Esophagus squamous epithelium (tissue), 5 donors: ENCODE results near the gene OR2T8. TPM values are rescaled to one million over a fixed set of nuclear protein-coding genes. Genes with fewer than 3 reads are reported as not detected.

Source experiments
- DNase-seq: peaks from one replicate; lab custom pipeline; 2025; lab: John Stamatoyannopoulos, UW
- H3K27ac ChIP-seq, 4 donors: fragments of 200-600 bp; sonication (generic); one replicate each; pipeline ENCODE4 v1.5.1; 2016 to 2019; ENCODE audit warnings: mild to moderate bottlenecking in 1 of 4
- H3K27me3 ChIP-seq, 4 donors: fragments of 200-600 bp; sonication (generic); 1 replicate in 3 of 4; 2 replicates in 1 of 4; pipeline versions ENCODE4 v1.5.1 to v1.6.0; 2017 to 2021; ENCODE audit warnings: antibody characterized with exemption in 1 of 4
- H3K36me3 ChIP-seq, 3 donors: fragments of 200-600 bp; sonication (generic); one replicate each; pipeline ENCODE4 v1.5.1; 2016 to 2019
- H3K4me1 ChIP-seq, 3 donors: fragments of 200-600 bp; sonication (generic); one replicate each; pipeline ENCODE4 v1.5.1; 2017 to 2019
- H3K4me3 ChIP-seq, 4 donors: fragments of 200-600 bp; sonication (generic); 1 replicate in 3 of 4; 2 replicates in 1 of 4; pipeline ENCODE4 v1.5.1; 2016 to 2019; ENCODE audit warnings: mild to moderate bottlenecking in 2 of 4, moderate library complexity in 1 of 4
- H3K9me3 ChIP-seq, 3 donors: fragments of 200-600 bp; sonication (generic); one replicate each; pipeline ENCODE4 v1.5.1; 2016 to 2019
- CTCF ChIP-seq, 6 experiments: fragments of 450-650 bp in 4 of 6; fragments of 200-600 bp in 2 of 6; sonication (generic) in 2 of 6; IDR thresholded peaks; one replicate each; pipeline ENCODE4 v1.5.1; 2016 to 2019; ENCODE audit warnings: antibody characterized with exemption in 6 of 6, mild to moderate bottlenecking in 4 of 6, moderate library complexity in 4 of 6
- POLR2A ChIP-seq, 4 donors: fragments of 450-650 bp; IDR thresholded peaks; one replicate each; pipeline ENCODE4 v1.6.1; 2017; ENCODE audit warnings: antibody characterized with exemption in 4 of 4, mild to moderate bottlenecking in 4 of 4, moderate library complexity in 3 of 4
- WGBS, 2 donors: methylation state at CpG; one replicate each; pipeline ENCODE4 v1.1.5; 2018; 5-methylcytosine and 5-hydroxymethylcytosine counted together
- intact Hi-C: fragments of 100-400 bp; cut with DNase I; formaldehyde crosslinking; loops from one replicate; pipeline ENCODE4 v1.15.0; 2022
- total RNA-seq, 4 donors: library from RNA; depleted of rRNA; stranded (reverse); fragments of >200 nt; gene quantifications; one replicate each; pipeline ENCODE4 v1.1.0, GENCODE V29; 2016
- donor health status: DM: yes; HTN: yes; CAD: no.

OR2T8 gene
- total RNA-seq, 4 donors from 2014 or later, result 0.23 TPM; not detected in 3

GRCh38 chr1:247966532-247967204, 46.6 kb downstream of the OR2T8 start:
- DNase-seq, result no peak
- TF ChIP-seq POLR2A (IDR thresholded peaks at IDR 0.05), result no peak
- no peak for TF ChIP-seq CTCF (IDR thresholded peaks at IDR 0.05)
- no peaks in the 10 kb centered on the region for H3K4me1 ChIP-seq
- no peak overlapping the region for H3K27ac ChIP-seq
- 25 to 50% methylated on average over 5 of the region's 5 CpGs for WGBS, 2 donors
- intact Hi-C loops, result no loop called here
- H3K36me3 ChIP-seq, result no peaks in the 10 kb centered on the region
- no peak overlapping the region for H3K4me3 ChIP-seq
- H3K9me3 ChIP-seq, result no peaks in the 10 kb centered on the region
- no peaks in the 10 kb centered on the region for H3K27me3 ChIP-seq

Other genes starting within 250 kb of the OR2T8 start
- gene OR13G1, start 240.5 kb upstream of the OR2T8 start, total RNA-seq, result not detected
- gene OR6F1, start 203.6 kb upstream of the OR2T8 start, total RNA-seq, result not detected
- not detected for gene OR14K1, start 181.6 kb upstream of the OR2T8 start, total RNA-seq
- not detected for gene OR14A2, start 172.1 kb upstream of the OR2T8 start, total RNA-seq
- not detected for gene OR1C1, start 159.7 kb upstream of the OR2T8 start, total RNA-seq
- not detected for gene OR14A16, start 96.1 kb upstream of the OR2T8 start, total RNA-seq
- not detected for gene OR11L1, start 78.4 kb upstream of the OR2T8 start, total RNA-seq
- gene TRIM58, start 63.1 kb upstream of the OR2T8 start, total RNA-seq, result 1 to 10 TPM in 1 of 4 donors, under 1 TPM in 2, not detected in 1; 0.19 to 6.5 (median 0.26) TPM
- 1 to 10 TPM in 2 of 4 donors, not detected in 2; 1.5 to 1.8 TPM for gene OR2W3, start 24.7 kb upstream of the OR2T8 start, total RNA-seq
- not detected for gene OR2AJ1, start 4.6 kb downstream of the OR2T8 start, total RNA-seq
- gene OR2L8, start 28.6 kb downstream of the OR2T8 start, total RNA-seq, result not detected
- not detected for gene OR2AK2, start 45.0 kb downstream of the OR2T8 start, total RNA-seq
- not detected for gene OR2L5, start 93.4 kb downstream of the OR2T8 start, total RNA-seq
- not detected for gene OR2L2, start 109.8 kb downstream of the OR2T8 start, total RNA-seq
- gene OR2L3, start 126.6 kb downstream of the OR2T8 start, total RNA-seq, result not detected
- gene OR2L13, start 174.9 kb downstream of the OR2T8 start, total RNA-seq, result not detected
- not detected for gene OR2M5, start 224.9 kb downstream of the OR2T8 start, total RNA-seq